HEK293 (cell line): ENCODE measurements around the gene NACA2.

Experiments used
- CTCF ChIA-PET: fragments of 350-600 bp; formaldehyde crosslinking; extraction: SDS; loops from one replicate; lab custom pipeline; 2021; ENCODE audit warnings: antibody characterized with exemption; lab: Yijun Ruan, JAX
- POLR2A ChIA-PET: fragments of 300-600 bp; formaldehyde crosslinking; extraction: SDS; loops from one replicate; lab custom pipeline; 2020; ENCODE audit warnings: antibody characterized with exemption, inconsistent platforms; lab: Yijun Ruan, JAX
- H3K27ac ChIP-seq: fragments of 200-500 bp; sonication (Bioruptor generic); 2 replicates; pipeline ENCODE4 v1.5.1; 2014; ENCODE audit warnings: low read depth, low read length, control low read depth, inconsistent platforms; ENCODE audit errors: extremely low read depth
- H3K36me3 ChIP-seq, 2 experiments: fragments of 200-500 bp in 1 of 2; sonication (Bioruptor generic) in 1 of 2; 1 replicate in 1 of 2; 2 replicates in 1 of 2; pipeline ENCODE4 v1.5.1; 2014 to 2017; ENCODE audit warnings: inconsistent platforms in 2 of 2, low read length in 2 of 2; ENCODE audit not compliant: control insufficient read depth in 2 of 2, insufficient read depth in 1 of 2
- H3K4me1 ChIP-seq: fragments of 200-500 bp; sonication (Bioruptor generic); 2 replicates; pipeline ENCODE4 v1.5.1; 2014; ENCODE audit warnings: mild to moderate bottlenecking, low read length, inconsistent platforms; ENCODE audit not compliant: control insufficient read depth, insufficient read depth
- H3K4me3 ChIP-seq: 2 replicates; pipeline ENCODE4 v1.5.1; 2011; ENCODE audit warnings: low read depth, mild to moderate bottlenecking, control low read depth, low read length, moderate library complexity
- H3K9me3 ChIP-seq: fragments of 200-500 bp; sonication (Bioruptor generic); 2 replicates; pipeline ENCODE4 v1.5.1; 2014; ENCODE audit warnings: low read depth, low read length, inconsistent platforms; ENCODE audit not compliant: control insufficient read depth, insufficient read depth
- KLF16 ChIP-seq: fragments of 450-650 bp; formaldehyde crosslinking; IDR thresholded peaks from 2 replicates; pipeline ENCODE4 v1.5.1; 2017; ENCODE audit warnings: missing biosample characterization, missing genetic modification characterization
- SCRT1 ChIP-seq: fragments of 450-650 bp; formaldehyde crosslinking; IDR thresholded peaks from 2 replicates; pipeline ENCODE4 v1.5.1; 2016; ENCODE audit warnings: missing biosample characterization, missing genetic modification characterization, borderline replicate concordance
- SETDB1 ChIP-seq: IDR thresholded peaks from one replicate; pipeline ENCODE4 v1.6.1; 2017; ENCODE audit warnings: mild to moderate bottlenecking, low read length, moderate library complexity, mixed read lengths; ENCODE audit not compliant: insufficient read length
- TRIM28 ChIP-seq: IDR thresholded peaks from 2 replicates; pipeline ENCODE4 v1.6.1; 2011; ENCODE audit warnings: low read length, control low read depth, borderline replicate concordance
- ZFP37 ChIP-seq: fragments of 450-650 bp; formaldehyde crosslinking; IDR thresholded peaks from 2 replicates; pipeline ENCODE4 v1.5.1; 2016; ENCODE audit warnings: missing biosample characterization, missing genetic modification characterization
- ZNF112 ChIP-seq: fragments of 450-650 bp; formaldehyde crosslinking; IDR thresholded peaks from 2 replicates; pipeline ENCODE4 v1.5.0; 2017; ENCODE audit warnings: missing biosample characterization, missing genetic modification characterization
- ZNF140 ChIP-seq: fragments of 450-650 bp; formaldehyde crosslinking; IDR thresholded peaks from 2 replicates; pipeline ENCODE4 v1.5.1; 2016; ENCODE audit warnings: missing biosample characterization, missing genetic modification characterization
- ZNF16 ChIP-seq: fragments of 450-650 bp; formaldehyde crosslinking; IDR thresholded peaks from 2 replicates; pipeline ENCODE4 v1.5.1; 2016; ENCODE audit warnings: low read depth, missing biosample characterization, missing genetic modification characterization
- ZNF2 ChIP-seq: fragments of 450-650 bp; formaldehyde crosslinking; IDR thresholded peaks from 2 replicates; pipeline ENCODE4 v1.5.1; 2016; ENCODE audit warnings: missing biosample characterization, missing genetic modification characterization
- ZNF211 ChIP-seq: fragments of 450-650 bp; formaldehyde crosslinking; IDR thresholded peaks from 2 replicates; pipeline ENCODE4 v1.5.1; 2016; ENCODE audit warnings: low read depth, missing biosample characterization, missing genetic modification characterization
- ZNF416 ChIP-seq: fragments of 450-650 bp; formaldehyde crosslinking; IDR thresholded peaks from 2 replicates; pipeline ENCODE4 v1.5.1; 2016; ENCODE audit warnings: missing biosample characterization, missing genetic modification characterization
- ZNF423 ChIP-seq: fragments of 450-650 bp; formaldehyde crosslinking; IDR thresholded peaks from 2 replicates; pipeline ENCODE4 v1.5.1; 2016; ENCODE audit warnings: missing biosample characterization, missing genetic modification characterization
- ZNF510 ChIP-seq: fragments of 450-650 bp; formaldehyde crosslinking; IDR thresholded peaks from 2 replicates; pipeline ENCODE4 v1.5.1; 2018; ENCODE audit warnings: mild to moderate bottlenecking, missing genetic modification characterization, missing biosample characterization; ENCODE audit not compliant: insufficient replicate concordance
- ZNF529 ChIP-seq: fragments of 450-650 bp; formaldehyde crosslinking; IDR thresholded peaks from 2 replicates; pipeline ENCODE4 v1.5.1; 2017; ENCODE audit warnings: missing genetic modification characterization, missing biosample characterization; ENCODE audit not compliant: insufficient replicate concordance
- ZNF555 ChIP-seq: fragments of 450-650 bp; formaldehyde crosslinking; conservative IDR thresholded peaks from 2 replicates; pipeline ENCODE4 v1.5.1; 2017; ENCODE audit warnings: missing biosample characterization, mild to moderate bottlenecking, missing genetic modification characterization, inconsistent platforms
- ZNF558 ChIP-seq: fragments of 450-650 bp; formaldehyde crosslinking; IDR thresholded peaks from 2 replicates; pipeline ENCODE4 v1.5.1; 2016; ENCODE audit warnings: missing biosample characterization, missing genetic modification characterization
- ZNF585B ChIP-seq: fragments of 450-650 bp; formaldehyde crosslinking; IDR thresholded peaks from 2 replicates; pipeline ENCODE4 v1.5.1; 2016; ENCODE audit warnings: missing biosample characterization, missing genetic modification characterization
- ZNF626 ChIP-seq: fragments of 450-650 bp; sonication (Bioruptor Pico); formaldehyde crosslinking; IDR thresholded peaks from 2 replicates; pipeline ENCODE4 v1.5.1; 2018; ENCODE audit warnings: missing biosample characterization, missing genetic modification characterization, inconsistent platforms
- ZNF664 ChIP-seq: fragments of 450-650 bp; formaldehyde crosslinking; IDR thresholded peaks from 2 replicates; pipeline ENCODE4 v1.5.1; 2016; ENCODE audit warnings: missing biosample characterization, missing genetic modification characterization
- ZNF707 ChIP-seq: fragments of 450-650 bp; formaldehyde crosslinking; IDR thresholded peaks from 2 replicates; pipeline ENCODE4 v1.5.1; 2016; ENCODE audit warnings: missing biosample characterization, missing genetic modification characterization
- ZSCAN5A ChIP-seq: fragments of 450-650 bp; formaldehyde crosslinking; IDR thresholded peaks from 2 replicates; pipeline ENCODE4 v1.5.1; 2016; ENCODE audit warnings: missing biosample characterization, missing genetic modification characterization
- ZXDB ChIP-seq: fragments of 450-650 bp; formaldehyde crosslinking; IDR thresholded peaks from 2 replicates; pipeline ENCODE4 v1.5.1; 2016; ENCODE audit warnings: missing biosample characterization, missing genetic modification characterization
- TF ChIP-seq, protein P1 (sequence below): fragments of 450-650 bp; formaldehyde crosslinking; conservative IDR thresholded peaks from 2 replicates; pipeline ENCODE4 v1.5.1; 2016; ENCODE audit warnings: low read depth, missing biosample characterization, missing genetic modification characterization
- TF ChIP-seq, protein P2 (sequence below): fragments of 450-650 bp; formaldehyde crosslinking; IDR thresholded peaks from 2 replicates; pipeline ENCODE4 v1.5.1; 2016; ENCODE audit warnings: missing biosample characterization, missing genetic modification characterization

The NACA2 gene

DNA sequence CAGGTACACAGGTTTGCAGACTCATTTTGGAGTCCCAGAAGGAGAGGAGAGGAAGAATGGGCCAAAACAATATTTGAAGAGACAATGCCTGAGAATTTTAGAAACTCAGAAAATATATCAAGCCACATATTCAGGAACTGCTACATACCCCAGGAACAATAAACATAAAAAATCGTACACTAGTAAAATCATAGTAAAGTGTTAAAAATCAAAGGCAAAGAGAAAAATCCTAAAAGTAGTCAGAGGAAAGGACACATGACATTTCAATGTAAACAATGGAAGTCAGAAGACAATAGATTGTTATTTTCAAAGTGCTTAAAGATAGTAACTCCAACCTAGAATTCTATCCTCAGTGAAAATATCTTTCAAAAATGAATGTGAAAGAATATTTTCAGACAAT lies 28.5 kb upstream of the NACA2 start (continued):
- TF ChIP-seq, protein P1, sequence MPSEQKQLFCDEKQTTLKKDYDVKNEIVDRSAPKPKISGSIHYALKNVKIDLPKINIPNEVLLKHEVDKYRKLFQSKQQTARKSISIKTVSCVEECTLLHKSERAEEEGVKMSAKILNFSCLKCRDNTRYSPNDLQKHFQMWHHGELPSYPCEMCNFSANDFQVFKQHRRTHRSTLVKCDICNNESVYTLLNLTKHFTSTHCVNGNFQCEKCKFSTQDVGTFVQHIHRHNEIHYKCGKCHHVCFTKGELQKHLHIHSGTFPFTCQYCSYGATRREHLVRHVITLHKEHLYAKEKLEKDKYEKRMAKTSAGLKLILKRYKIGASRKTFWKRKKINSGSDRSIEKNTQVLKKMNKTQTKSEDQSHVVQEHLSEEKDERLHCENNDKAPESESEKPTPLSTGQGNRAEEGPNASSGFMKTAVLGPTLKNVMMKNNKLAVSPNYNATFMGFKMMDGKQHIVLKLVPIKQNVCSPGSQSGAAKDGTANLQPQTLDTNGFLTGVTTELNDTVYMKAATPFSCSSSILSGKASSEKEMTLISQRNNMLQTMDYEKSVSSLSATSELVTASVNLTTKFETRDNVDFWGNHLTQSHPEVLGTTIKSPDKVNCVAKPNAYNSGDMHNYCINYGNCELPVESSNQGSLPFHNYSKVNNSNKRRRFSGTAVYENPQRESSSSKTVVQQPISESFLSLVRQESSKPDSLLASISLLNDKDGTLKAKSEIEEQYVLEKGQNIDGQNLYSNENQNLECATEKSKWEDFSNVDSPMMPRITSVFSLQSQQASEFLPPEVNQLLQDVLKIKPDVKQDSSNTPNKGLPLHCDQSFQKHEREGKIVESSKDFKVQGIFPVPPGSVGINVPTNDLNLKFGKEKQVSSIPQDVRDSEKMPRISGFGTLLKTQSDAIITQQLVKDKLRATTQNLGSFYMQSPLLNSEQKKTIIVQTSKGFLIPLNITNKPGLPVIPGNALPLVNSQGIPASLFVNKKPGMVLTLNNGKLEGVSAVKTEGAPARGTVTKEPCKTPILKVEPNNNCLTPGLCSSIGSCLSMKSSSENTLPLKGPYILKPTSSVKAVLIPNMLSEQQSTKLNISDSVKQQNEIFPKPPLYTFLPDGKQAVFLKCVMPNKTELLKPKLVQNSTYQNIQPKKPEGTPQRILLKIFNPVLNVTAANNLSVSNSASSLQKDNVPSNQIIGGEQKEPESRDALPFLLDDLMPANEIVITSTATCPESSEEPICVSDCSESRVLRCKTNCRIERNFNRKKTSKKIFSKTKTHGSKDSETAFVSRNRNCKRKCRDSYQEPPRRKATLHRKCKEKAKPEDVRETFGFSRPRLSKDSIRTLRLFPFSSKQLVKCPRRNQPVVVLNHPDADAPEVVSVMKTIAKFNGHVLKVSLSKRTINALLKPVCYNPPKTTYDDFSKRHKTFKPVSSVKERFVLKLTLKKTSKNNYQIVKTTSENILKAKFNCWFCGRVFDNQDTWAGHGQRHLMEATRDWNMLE (tag by site-specific recombination) = peak; percentile 47; the same call in 1 of the 2 replicates
- no peak for TF ChIP-seq ZNF2 (tag by site-specific recombination)
- peak; percentile 50 for TF ChIP-seq ZNF529 (tag by site-specific recombination)
- no peak for TF ChIP-seq SCRT1
- peak; percentile 98 for TF ChIP-seq ZNF626 (tag by site-specific recombination)
- no peak for TF ChIP-seq ZNF140
- peak; percentile 100 for TF ChIP-seq SETDB1
- TF ChIP-seq TRIM28 = peak; percentile 100
- TF ChIP-seq ZSCAN5A = 0 out of 2 replicates have a peak, but pooled peaks have one; percentile 21
- TF ChIP-seq ZNF423 = no peak
- TF ChIP-seq KLF16 (tag by site-specific recombination) = 0 out of 2 replicates have a peak, but pooled peaks have one; percentile 24
- peak; percentile 77 for TF ChIP-seq ZNF558 (tag by site-specific recombination)
- TF ChIP-seq ZNF585B (tag by site-specific recombination) = peak; percentile 35; the same call in 1 of the 2 replicates
- peak; percentile 56 for TF ChIP-seq ZNF510 (tag by site-specific recombination)
- peak; percentile 31; the same call in 1 of the 2 replicates for TF ChIP-seq ZNF211 (tag by site-specific recombination)
- TF ChIP-seq ZXDB (tag by site-specific recombination) = peak; percentile 50; the same call in 1 of the 2 replicates

GRCh38 chr17:61618950-61619349 lies 27.9 kb upstream of the NACA2 start:
- ChIA-PET CTCF (interaction anchor here (0.7 kb wide), 2 partner anchors 207 to 230 kb away, joined by 3 read pairs; no protein-coding TSS in a partner anchor), POLR2A (no interaction called here)
- H3K4me1 ChIP-seq = no peaks in the 10 kb centered on the region
- no peak overlapping the region for H3K4me3 ChIP-seq
- H3K9me3 ChIP-seq = no peaks in the 10 kb centered on the region
- H3K27ac ChIP-seq = no peak overlapping the region
- no peaks in the 10 kb centered on the region for H3K36me3 ChIP-seq
- TF ChIP-seq, protein P2, sequence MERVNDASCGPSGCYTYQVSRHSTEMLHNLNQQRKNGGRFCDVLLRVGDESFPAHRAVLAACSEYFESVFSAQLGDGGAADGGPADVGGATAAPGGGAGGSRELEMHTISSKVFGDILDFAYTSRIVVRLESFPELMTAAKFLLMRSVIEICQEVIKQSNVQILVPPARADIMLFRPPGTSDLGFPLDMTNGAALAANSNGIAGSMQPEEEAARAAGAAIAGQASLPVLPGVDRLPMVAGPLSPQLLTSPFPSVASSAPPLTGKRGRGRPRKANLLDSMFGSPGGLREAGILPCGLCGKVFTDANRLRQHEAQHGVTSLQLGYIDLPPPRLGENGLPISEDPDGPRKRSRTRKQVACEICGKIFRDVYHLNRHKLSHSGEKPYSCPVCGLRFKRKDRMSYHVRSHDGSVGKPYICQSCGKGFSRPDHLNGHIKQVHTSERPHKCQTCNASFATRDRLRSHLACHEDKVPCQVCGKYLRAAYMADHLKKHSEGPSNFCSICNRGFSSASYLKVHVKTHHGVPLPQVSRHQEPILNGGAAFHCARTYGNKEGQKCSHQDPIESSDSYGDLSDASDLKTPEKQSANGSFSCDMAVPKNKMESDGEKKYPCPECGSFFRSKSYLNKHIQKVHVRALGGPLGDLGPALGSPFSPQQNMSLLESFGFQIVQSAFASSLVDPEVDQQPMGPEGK (tag by site-specific recombination) = no peak
- TF ChIP-seq ZNF16 (tag by site-specific recombination) (no peak), ZFP37 (tag by site-specific recombination) (no peak), ZSCAN5A (no peak), ZNF707 (tag by site-specific recombination) (no peak), ZNF555 (tag by site-specific recombination) (no peak), ZNF112 (tag by site-specific recombination) (no peak), KLF16 (tag by site-specific recombination) (no peak), ZNF664 (tag by site-specific recombination) (no peak), ZNF416 (tag by site-specific recombination) (no peak)
